HepG2 (cell line): ENCODE measurements around the gene CNOT6. TPM values are rescaled to one million over a fixed set of nuclear protein-coding genes. Genes with fewer than 3 reads are reported as not detected.

Source experiments
- ATAC-seq: fragments of 200-7000 bp; cut with Tn5 transposase; 3 replicates; pipeline ENCODE4 v1.9.1; 2020; ENCODE audit warnings: mild to moderate bottlenecking, moderate library complexity
- BruUV-seq: library from RNA; stranded (reverse); fragments of 400-500 nt; replicated peaks from 2 replicates; lab custom pipeline; 2021; lab: Mats Ljungman, UMichigan
- CTCF ChIA-PET: fragments of 300-600 bp; formaldehyde crosslinking; extraction: SDS; loops from one replicate; lab custom pipeline; 2021; ENCODE audit warnings: low total read pairs, inconsistent platforms, low intra/inter-chr PET ratio; lab: Yijun Ruan, JAX
- POLR2A ChIA-PET: fragments of 350-600 bp; sonication (Branson Sonifier 250); formaldehyde crosslinking; loops from one replicate; lab custom pipeline; 2020; ENCODE audit warnings: antibody characterized with exemption, inconsistent platforms; lab: Yijun Ruan, JAX
- DNase-seq: peaks from one replicate; pipeline ENCODE4 v3.0.0-alpha.2; 2015; ENCODE audit warnings: low spot score
- FAIRE-seq: peaks from 3 replicates; lab custom pipeline; 2011; peaks lifted over from hg19 to GRCh38; lab: Jason Lieb, UNC
- H2AFZ ChIP-seq: one replicate; pipeline ENCODE4 v1.6.1; 2011; ENCODE audit warnings: low read length, inconsistent platforms
- H3K27ac ChIP-seq: fragments of 300-600 bp; 3 replicates; pipeline ENCODE4 v1.8.0; 2011; ENCODE audit warnings: mixed run types, mild to moderate bottlenecking, mixed read lengths, low read length, inconsistent platforms; ENCODE audit not compliant: insufficient read depth; ENCODE audit errors: extremely low read length
- H3K27me3 ChIP-seq, 2 experiments: fragments of 200-600 bp in 1 of 2; 2 replicates in 1 of 2; 3 replicates in 1 of 2; pipeline versions ENCODE4 v1.6.0 to v1.8.0; 2011; ENCODE audit warnings: low read length in 2 of 2, mild to moderate bottlenecking in 2 of 2, moderate library complexity in 2 of 2, inconsistent platforms in 1 of 2; ENCODE audit not compliant: insufficient read depth in 2 of 2, control insufficient read depth in 1 of 2
- H3K36me3 ChIP-seq, 2 experiments: fragments of 200-600 bp in 1 of 2; replicated peaks in 1 of 2; 2 replicates in 1 of 2; 3 replicates in 1 of 2; pipeline versions ENCODE4 v1.5.1 to v1.8.0; 2011; ENCODE audit warnings: low read length in 2 of 2, inconsistent platforms in 1 of 2; ENCODE audit not compliant: insufficient read depth in 2 of 2, control insufficient read depth in 1 of 2
- H3K4me1 ChIP-seq: 2 replicates; pipeline ENCODE4 v1.5.1; 2012; ENCODE audit warnings: low read length, inconsistent platforms; ENCODE audit not compliant: insufficient read depth
- H3K4me2 ChIP-seq: 2 replicates; pipeline ENCODE4 v1.6.0; 2011; ENCODE audit warnings: low read depth, low read length, inconsistent platforms
- H3K4me3 ChIP-seq, 3 experiments: fragments of 200-600 bp in 1 of 3; sonication (generic), shearing (Covaris generic) in 1 of 3; replicated peaks in 1 of 3; 2 replicates each; pipeline ENCODE4 v1.5.1; 2011 to 2016; ENCODE audit warnings: low read length in 3 of 3, inconsistent platforms in 2 of 3, low read depth in 2 of 3, mild to moderate bottlenecking in 2 of 3, control low read depth in 1 of 3, mixed read lengths in 1 of 3; ENCODE audit not compliant: insufficient read depth in 1 of 3
- H3K79me2 ChIP-seq: one replicate; pipeline ENCODE4 v1.6.1; 2011; ENCODE audit warnings: low read length, inconsistent platforms; ENCODE audit not compliant: insufficient read depth
- H3K9ac ChIP-seq: 2 replicates; pipeline ENCODE4 v1.6.0; 2011; ENCODE audit warnings: mild to moderate bottlenecking, low read depth, low read length, inconsistent platforms; ENCODE audit not compliant: insufficient read depth
- H3K9me3 ChIP-seq: 2 replicates; pipeline ENCODE4 v1.5.1; 2012; ENCODE audit warnings: mild to moderate bottlenecking, low read length
- H4K20me1 ChIP-seq: 2 replicates; pipeline ENCODE4 v1.6.0; 2011; ENCODE audit warnings: inconsistent platforms, mild to moderate bottlenecking, low read length, moderate library complexity; ENCODE audit not compliant: insufficient read depth
- IKZF1 ChIP-seq: fragments of 450-650 bp; IDR thresholded peaks from 2 replicates; pipeline ENCODE4 v1.7.1; 2016
- NFKB2 ChIP-seq: sonication (generic); formaldehyde crosslinking; IDR thresholded peaks from 2 replicates; pipeline ENCODE4 v1.4.0; 2020; ENCODE audit warnings: missing genetic modification reagents, borderline replicate concordance
- TBX3 ChIP-seq: fragments of 450-650 bp; IDR thresholded peaks from 2 replicates; pipeline ENCODE4 v1.6.1; 2017; ENCODE audit warnings: antibody characterized with exemption, mild to moderate bottlenecking, inconsistent platforms, borderline replicate concordance
- ZIK1 ChIP-seq: sonication (generic); formaldehyde crosslinking; IDR thresholded peaks from 2 replicates; pipeline ENCODE4 v1.5.0; 2020; ENCODE audit warnings: mild to moderate bottlenecking, low read depth, missing genetic modification reagents, borderline replicate concordance
- ZNF232 ChIP-seq: sonication (generic); formaldehyde crosslinking; IDR thresholded peaks from 2 replicates; pipeline ENCODE4 v1.4.0; 2020; ENCODE audit warnings: missing genetic modification reagents, borderline replicate concordance
- ZNF326 ChIP-seq: sonication (generic); formaldehyde crosslinking; IDR thresholded peaks from 2 replicates; pipeline ENCODE4 v1.4.0; 2020; ENCODE audit warnings: missing genetic modification reagents, borderline replicate concordance
- ZNF619 ChIP-seq: sonication (generic); formaldehyde crosslinking; IDR thresholded peaks from 2 replicates; pipeline ENCODE4 v1.4.0; 2020; ENCODE audit warnings: mild to moderate bottlenecking, missing genetic modification reagents
- WGBS: methylation state at CpG from one replicate; pipeline ENCODE4 v1.1.6; 2017; ENCODE audit warnings: low lambda C conversion rate; 5-methylcytosine and 5-hydroxymethylcytosine counted together
- in situ Hi-C: cut with HindIII; loops from 2 replicates; pipeline ENCODE4 v1.10.0; 2017; ENCODE audit warnings: low pct_unique_long_range_greater_than_20kb; ENCODE audit not compliant: extremely low pct_ligation_motif_present
- intact Hi-C: fragments of 100-400 bp; cut with micrococcal nuclease; formaldehyde crosslinking; loops from one replicate; pipeline ENCODE4 v1.10.0; 2022; ENCODE audit not compliant: unreplicated experiment
- polyA plus RNA-seq, 8 experiments: library from polyadenylated mRNA; depleted of rRNA in 3 of 8; stranded (reverse) in 7 of 8; unstranded in 1 of 8; fragments of >200 nt; fragmentation: Illumina TruSeq in 4 of 8; extraction: Trizol in 4 of 8; gene quantifications; 2 replicates each; pipeline versions ENCODE4 v1.2.1 to v1.2.3, GENCODE V29; 2011 to 2016; ENCODE audit warnings: low read depth in 4 of 8, missing spikeins in 1 of 8, mixed read lengths in 1 of 8; ENCODE audit not compliant: insufficient read depth in 1 of 8
- small RNA-seq, 3 experiments: library from RNA; depleted of rRNA; stranded (forward); fragments of <200 nt; gene quantifications; one replicate each; pipeline ENCODE3, GENCODE V24; 2012; ENCODE audit warnings: low read depth in 2 of 3, low replicate concordance in 1 of 3; ENCODE audit not compliant: insufficient read length in 3 of 3, insufficient read depth in 2 of 3
- total RNA-seq, 5 experiments: library from RNA; depleted of rRNA; stranded (reverse); fragments of >200 nt; fragmentation: Illumina TruSeq; extraction: Trizol; gene quantifications; 2 replicates each; pipeline ENCODE4 v1.2.3, GENCODE V29; 2016; ENCODE audit warnings: low read depth in 1 of 5

CNOT6 gene
- total and polyA plus RNA-seq, 2 of the 13 experiments (the other 11 are each of a cell fraction or from before 2014, with no cell fraction given): 8.8 to 9.1 TPM

DNA sequence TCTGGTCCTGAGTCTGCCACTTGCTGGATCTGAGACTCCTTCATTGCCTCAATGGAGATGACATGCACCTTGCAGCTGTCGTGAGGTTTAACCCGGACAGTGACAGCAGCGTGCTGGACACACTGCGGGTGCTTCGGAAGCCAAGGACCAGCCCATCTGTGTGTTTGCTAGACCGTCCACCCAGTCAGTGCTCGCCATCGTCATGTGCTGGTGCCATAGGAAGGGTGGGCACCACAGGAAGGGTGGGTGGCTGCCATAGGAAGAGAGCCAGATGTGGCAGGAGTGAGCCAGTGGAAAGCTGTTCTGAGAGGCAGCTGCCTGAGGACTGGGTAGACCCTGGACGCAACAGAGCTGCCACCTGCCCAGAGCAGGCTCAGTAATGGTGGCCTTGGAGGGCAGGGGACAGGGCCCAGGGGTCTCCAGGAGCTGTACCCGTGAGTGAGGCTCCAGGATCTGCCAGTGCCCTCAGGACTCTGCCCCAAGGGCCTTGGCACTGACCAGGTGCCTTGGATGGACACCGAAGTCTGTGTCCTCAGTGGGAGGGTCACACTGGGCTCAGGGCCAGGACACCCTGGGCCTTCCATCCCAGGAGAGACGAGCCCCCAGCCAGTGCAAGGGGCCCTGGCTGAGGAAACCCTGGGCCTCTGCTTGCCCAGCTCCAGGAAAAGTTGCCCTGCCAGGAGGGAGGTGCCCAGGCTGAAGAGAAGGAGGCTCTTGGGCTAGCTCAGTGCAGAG is 133.4 kb downstream of the CNOT6 start:
- Histone ChIP-seq H2AFZ (no peak overlapping the region), H3K4me2 (no peak overlapping the region), H3K4me1 (no peaks in the 10 kb centered on the region), H3K9ac (no peak overlapping the region), H3K9me3 (no peaks in the 10 kb centered on the region), H3K4me3 (no peak overlapping the region), H3K79me2 (no peaks in the 10 kb centered on the region), H3K27ac (no peak overlapping the region), H4K20me1 (no peaks in the 10 kb centered on the region), H3K36me3 (no peaks in the 10 kb centered on the region), H3K27me3 (peaks cover 14 to 77% of the 10 kb centered on the region in 2 experiments; a peak in 4 of 5 replicates)
- in situ Hi-C loops (no loop called here), intact Hi-C loops (no loop called here)
- ChIA-PET POLR2A (no interaction called here), CTCF (no interaction called here)
- DNase-seq: no peak
- ATAC-seq: no peak
- TF ChIP-seq ZNF619 (no peak), IKZF1 (no peak), ZNF326 (CRISPR knock-in tag) (no peak), ZIK1 (no peak), TBX3 (no peak), ZNF232 (CRISPR knock-in tag) (no peak), NFKB2 (CRISPR knock-in tag) (no peak)
- no TSS peak for BruUV-seq
- FAIRE-seq: no peak
- WGBS: 16% methylated on average over 6 of the region's 12 CpGs

Small RNA genes within 50 kb of the gene (small RNA-seq; reads per million reads assigned to genes)
- 0 reads per million in 3 experiments for gene RNU6-525P

Other genes starting within 250 kb of the CNOT6 start
- gene MAPK9, start 202.3 kb upstream of the CNOT6 start, total RNA-seq (2016; rRNA removed; fragmentation: Illumina TruSeq; extraction: Trizol): 30.1 and 30.7 TPM in 2 replicates
- 37.5 and 56.1 TPM in 2 replicates for gene MAPK9, start 202.3 kb upstream of the CNOT6 start, polyA plus RNA-seq (2011; rRNA removed)
- gene GFPT2, start 141.0 kb upstream of the CNOT6 start, total RNA-seq (2016; rRNA removed; fragmentation: Illumina TruSeq; extraction: Trizol): 0.10 and 0.18 TPM in 2 replicates
- gene GFPT2, start 141.0 kb upstream of the CNOT6 start, polyA plus RNA-seq (2011; rRNA removed): 0.09 and 0.18 TPM in 2 replicates
- gene SCGB3A1, start 97.1 kb downstream of the CNOT6 start, total RNA-seq (2016; rRNA removed; fragmentation: Illumina TruSeq; extraction: Trizol): not detected in 2 replicates
- gene SCGB3A1, start 97.1 kb downstream of the CNOT6 start, polyA plus RNA-seq (2011; rRNA removed): 0.17 TPM in 1 of 2 replicates, not detected in the other
- not detected in 2 replicates for gene FLT4, start 155.2 kb downstream of the CNOT6 start, total RNA-seq (2016; rRNA removed; fragmentation: Illumina TruSeq; extraction: Trizol)
- not detected in 2 replicates for gene FLT4, start 155.2 kb downstream of the CNOT6 start, polyA plus RNA-seq (2011; rRNA removed)
- not detected in 2 replicates for gene OR2Y1, start 245.7 kb downstream of the CNOT6 start, total RNA-seq (2016; rRNA removed; fragmentation: Illumina TruSeq; extraction: Trizol)
- gene OR2Y1, start 245.7 kb downstream of the CNOT6 start, polyA plus RNA-seq (2011; rRNA removed): not detected in 2 replicates